ENCODE results near the gene DPP9.

DNA sequence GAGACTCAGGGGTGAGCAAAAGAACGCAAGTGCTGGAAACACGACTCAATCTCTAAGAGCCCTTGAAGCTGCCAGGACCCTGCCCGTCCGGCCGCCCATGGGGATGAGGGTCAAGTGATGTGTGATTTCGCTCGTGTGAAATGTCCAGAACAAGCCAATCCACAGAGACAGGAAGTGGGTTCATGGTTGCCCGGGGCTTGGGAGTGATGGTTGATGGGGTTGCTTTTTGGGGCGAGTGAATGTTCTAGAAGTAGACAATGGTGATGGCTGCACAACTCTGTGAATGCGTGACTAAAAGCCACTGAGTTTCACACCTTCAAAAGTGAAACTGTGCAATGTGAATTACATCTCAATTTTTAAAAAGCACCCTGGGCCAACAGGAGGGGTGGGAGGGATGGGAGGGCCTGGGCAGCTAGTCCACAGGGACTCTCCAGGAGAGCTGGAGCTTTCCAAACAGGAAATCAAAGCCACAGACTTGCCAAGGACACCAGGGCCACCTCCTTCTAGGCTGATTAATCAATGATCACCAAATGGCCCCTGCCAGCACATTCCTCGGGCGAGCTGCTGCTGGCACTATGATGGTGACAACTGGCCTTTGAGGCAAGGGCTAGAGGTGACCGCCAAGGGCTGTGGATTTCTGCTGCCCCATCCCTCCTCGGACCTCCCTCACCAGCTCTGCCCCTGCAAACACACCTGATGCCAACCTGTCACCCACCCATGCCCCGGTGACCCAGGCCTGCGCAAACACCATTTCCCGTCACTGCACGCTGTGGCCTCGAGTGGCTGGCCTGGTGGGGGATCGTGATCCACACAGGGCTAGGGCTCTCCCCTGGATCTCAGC is 14.0 kb downstream of the DPP9 start:
- TF ChIP-seq, protein P1, sequence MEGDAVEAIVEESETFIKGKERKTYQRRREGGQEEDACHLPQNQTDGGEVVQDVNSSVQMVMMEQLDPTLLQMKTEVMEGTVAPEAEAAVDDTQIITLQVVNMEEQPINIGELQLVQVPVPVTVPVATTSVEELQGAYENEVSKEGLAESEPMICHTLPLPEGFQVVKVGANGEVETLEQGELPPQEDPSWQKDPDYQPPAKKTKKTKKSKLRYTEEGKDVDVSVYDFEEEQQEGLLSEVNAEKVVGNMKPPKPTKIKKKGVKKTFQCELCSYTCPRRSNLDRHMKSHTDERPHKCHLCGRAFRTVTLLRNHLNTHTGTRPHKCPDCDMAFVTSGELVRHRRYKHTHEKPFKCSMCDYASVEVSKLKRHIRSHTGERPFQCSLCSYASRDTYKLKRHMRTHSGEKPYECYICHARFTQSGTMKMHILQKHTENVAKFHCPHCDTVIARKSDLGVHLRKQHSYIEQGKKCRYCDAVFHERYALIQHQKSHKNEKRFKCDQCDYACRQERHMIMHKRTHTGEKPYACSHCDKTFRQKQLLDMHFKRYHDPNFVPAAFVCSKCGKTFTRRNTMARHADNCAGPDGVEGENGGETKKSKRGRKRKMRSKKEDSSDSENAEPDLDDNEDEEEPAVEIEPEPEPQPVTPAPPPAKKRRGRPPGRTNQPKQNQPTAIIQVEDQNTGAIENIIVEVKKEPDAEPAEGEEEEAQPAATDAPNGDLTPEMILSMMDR (IDR thresholded peaks at IDR 0.05): no peak
- no peak for TF ChIP-seq POLR2A (IDR thresholded peaks at IDR 0.05)

Data from right lobe of liver (tissue), 4 donors.